Kidney epithelial cell (primary cell): ENCODE results near the gene SYNGR4. TPM values are rescaled to one million over a fixed set of nuclear protein-coding genes. Genes with fewer than 3 reads are reported as not detected.

Experiments
- DNase-seq: peaks from one replicate; pipeline ENCODE4 v3.0.0-alpha.2; 2010; ENCODE audit warnings: low read depth
- H3K27me3 ChIP-seq: 2 replicates; pipeline ENCODE4 v1.6.0; 2011; ENCODE audit warnings: low read length; ENCODE audit not compliant: control insufficient read depth, insufficient read depth
- H3K36me3 ChIP-seq: 2 replicates; pipeline ENCODE4 v1.5.1; 2011; ENCODE audit warnings: low read length; ENCODE audit not compliant: control insufficient read depth, insufficient read depth
- H3K4me3 ChIP-seq: 2 replicates; pipeline ENCODE4 v1.5.1; 2011; ENCODE audit warnings: low read depth, mild to moderate bottlenecking, control low read depth, low read length
- total RNA-seq: library from RNA; depleted of rRNA; stranded (reverse); fragments of >200 nt; gene quantifications from 2 replicates; pipeline ENCODE4 v1.2.3, GENCODE V29; 2015
- TF ChIP-seq, protein P1 (sequence below): IDR thresholded peaks from 2 replicates; pipeline ENCODE4 v1.5.1; 2011; ENCODE audit warnings: mild to moderate bottlenecking, moderate library complexity, low read length, control low read depth, inconsistent platforms; ENCODE audit not compliant: insufficient read depth, poor library complexity, severe bottlenecking

SYNGR4 gene
- total RNA-seq, 1 donor from 2014 or later: 0.25 TPM

DNA sequence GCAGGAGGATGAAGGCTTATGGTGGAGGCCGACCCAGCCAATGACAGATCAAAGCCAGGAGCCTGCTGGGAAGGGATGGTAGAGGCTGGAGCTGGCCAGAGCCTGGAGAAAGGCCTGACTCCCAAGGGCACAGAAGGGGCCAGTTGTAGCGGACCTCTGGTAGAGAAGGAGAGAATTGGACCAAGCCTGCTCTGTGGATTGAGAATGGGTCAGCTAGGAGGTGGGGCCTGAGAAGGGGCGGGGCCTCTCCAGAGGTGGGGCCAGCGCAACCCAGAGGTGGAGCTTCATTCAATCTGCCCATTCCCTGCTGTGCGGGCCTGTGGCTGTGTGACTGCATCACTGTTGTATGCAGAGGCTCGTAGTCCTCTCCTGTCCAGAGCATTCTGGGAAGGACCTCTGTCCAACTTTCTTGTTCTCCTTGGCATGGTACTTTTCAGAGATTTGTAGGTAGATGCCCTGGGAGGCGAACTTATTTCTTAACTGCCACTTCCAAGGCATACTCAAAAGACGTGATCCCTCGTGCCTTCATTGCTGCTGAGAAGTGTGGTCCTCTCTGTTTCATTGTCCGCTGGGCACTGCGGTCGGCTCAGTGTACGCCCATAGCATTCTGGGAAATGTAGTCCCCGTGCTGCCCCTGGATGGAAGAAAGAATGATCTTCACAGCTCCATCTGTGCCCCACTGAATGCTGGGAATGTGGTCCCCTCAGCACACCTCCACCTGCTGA, 36.0 kb downstream of the SYNGR4 start:
- no peaks in the 10 kb centered on the region for H3K36me3 ChIP-seq
- DNase-seq: no peak
- H3K4me3 ChIP-seq: no peak overlapping the region

DNA sequence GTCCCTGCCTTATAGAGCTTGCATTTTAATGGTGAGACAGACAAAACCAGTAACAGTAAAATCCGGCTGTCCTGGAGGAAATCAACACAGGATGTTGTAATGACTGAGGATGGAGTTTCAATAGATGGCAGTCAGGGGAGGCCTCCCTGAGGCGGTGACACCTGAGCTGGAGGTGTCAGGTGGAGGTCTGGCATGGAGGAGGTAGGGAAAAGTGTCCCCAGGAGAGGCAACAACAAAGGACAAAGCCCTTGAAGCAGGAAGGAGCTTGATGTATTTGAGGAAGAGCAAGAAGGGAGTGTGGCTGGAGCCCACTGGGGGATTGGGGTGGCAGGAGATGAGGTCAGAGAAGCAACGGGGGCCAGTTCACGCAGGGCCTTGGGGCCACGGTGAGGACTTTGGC, 37.1 kb downstream of the SYNGR4 start:
- DNase-seq: no peak
- TF ChIP-seq, protein P1, sequence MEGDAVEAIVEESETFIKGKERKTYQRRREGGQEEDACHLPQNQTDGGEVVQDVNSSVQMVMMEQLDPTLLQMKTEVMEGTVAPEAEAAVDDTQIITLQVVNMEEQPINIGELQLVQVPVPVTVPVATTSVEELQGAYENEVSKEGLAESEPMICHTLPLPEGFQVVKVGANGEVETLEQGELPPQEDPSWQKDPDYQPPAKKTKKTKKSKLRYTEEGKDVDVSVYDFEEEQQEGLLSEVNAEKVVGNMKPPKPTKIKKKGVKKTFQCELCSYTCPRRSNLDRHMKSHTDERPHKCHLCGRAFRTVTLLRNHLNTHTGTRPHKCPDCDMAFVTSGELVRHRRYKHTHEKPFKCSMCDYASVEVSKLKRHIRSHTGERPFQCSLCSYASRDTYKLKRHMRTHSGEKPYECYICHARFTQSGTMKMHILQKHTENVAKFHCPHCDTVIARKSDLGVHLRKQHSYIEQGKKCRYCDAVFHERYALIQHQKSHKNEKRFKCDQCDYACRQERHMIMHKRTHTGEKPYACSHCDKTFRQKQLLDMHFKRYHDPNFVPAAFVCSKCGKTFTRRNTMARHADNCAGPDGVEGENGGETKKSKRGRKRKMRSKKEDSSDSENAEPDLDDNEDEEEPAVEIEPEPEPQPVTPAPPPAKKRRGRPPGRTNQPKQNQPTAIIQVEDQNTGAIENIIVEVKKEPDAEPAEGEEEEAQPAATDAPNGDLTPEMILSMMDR: no peak
- no peaks in the 10 kb centered on the region for H3K36me3 ChIP-seq

More for the DNA sequence above, 36.0 kb downstream of the SYNGR4 start:
- H3K27me3 ChIP-seq: peaks cover 24% of the 10 kb centered on the region
- TF ChIP-seq, protein P1: no peak

DNA sequence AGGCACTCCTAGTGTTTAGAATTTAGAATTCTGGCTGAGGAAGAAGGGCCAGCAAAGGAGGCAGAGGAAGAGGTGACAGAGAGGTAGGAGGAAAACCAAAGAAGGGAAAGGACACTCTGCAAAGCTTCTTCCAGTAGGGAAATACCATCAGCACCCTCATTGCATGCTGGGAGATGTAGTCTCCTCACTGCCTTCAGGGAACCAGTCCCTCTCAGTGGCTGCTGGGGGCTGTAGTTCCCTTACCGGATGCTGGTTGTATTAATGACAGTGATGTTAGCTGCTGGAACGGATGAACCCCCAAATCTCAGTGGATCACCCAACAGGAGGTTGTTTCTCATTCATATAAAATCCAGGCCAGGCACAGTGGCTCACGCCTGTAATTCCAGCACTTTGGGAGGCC, 39.4 kb downstream of the SYNGR4 start:
- H3K36me3 ChIP-seq: no peaks in the 10 kb centered on the region
- no peaks in the 10 kb centered on the region for H3K27me3 ChIP-seq
- TF ChIP-seq, protein P1: no peak
- no peak for DNase-seq
- no peak overlapping the region for H3K4me3 ChIP-seq

More for the DNA sequence above, 37.1 kb downstream of the SYNGR4 start:
- H3K27me3 ChIP-seq: peaks cover 13% of the 10 kb centered on the region
- no peak overlapping the region for H3K4me3 ChIP-seq

DNA sequence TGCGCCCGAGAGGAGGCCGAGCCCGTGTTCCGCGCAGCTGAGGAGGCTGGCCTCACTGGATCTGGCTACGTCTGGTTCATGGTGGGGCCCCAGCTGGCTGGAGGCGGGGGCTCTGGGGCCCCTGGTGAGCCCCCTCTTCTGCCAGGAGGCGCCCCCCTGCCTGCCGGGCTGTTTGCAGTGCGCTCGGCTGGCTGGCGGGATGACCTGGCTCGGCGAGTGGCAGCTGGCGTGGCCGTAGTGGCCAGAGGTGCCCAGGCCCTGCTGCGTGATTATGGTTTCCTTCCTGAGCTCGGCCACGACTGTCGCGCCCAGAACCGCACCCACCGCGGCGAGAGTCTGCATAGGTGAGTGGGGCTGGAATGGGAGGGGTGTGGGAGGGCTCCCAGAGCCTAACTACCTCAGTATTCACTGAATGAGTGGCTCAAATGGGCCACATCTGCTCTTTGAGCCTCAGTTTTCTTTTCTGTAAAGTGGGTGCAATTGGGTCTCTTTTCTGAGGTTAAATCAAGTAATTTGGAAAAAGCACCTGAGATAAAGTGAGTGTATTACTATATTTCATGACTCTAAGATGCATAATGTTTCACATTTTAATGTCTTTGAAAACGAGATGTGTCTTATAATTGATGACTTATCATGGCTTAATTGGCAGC, 41.0 kb downstream of the SYNGR4 start:
- H3K27me3 ChIP-seq: no peaks in the 10 kb centered on the region
- H3K36me3 ChIP-seq: no peaks in the 10 kb centered on the region
- no peak for DNase-seq
- TF ChIP-seq, protein P1: no peak
- no peak overlapping the region for H3K4me3 ChIP-seq

DNA sequence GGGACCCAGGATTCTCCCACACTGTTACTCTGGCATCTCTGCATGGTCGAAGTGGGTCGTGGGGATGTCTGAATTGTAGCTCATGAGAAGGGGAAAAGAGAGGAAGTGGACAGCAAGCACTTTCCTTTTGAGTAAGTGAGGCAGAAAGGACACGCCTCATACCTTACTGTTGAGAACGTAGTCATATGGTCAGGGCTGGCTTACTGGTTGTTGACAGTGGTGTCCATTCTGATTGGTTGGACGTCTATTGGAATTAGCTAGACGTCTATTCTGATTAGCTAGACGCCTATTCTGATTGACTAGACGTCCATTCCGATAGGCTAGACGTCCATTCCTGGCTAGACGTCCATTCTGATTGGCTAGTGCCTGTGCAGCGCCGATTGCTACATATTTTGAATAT, 41.7 kb downstream of the SYNGR4 start:
- no peaks in the 10 kb centered on the region for H3K27me3 ChIP-seq
- no peak overlapping the region for H3K4me3 ChIP-seq
- DNase-seq: no peak
- H3K36me3 ChIP-seq: no peaks in the 10 kb centered on the region
- TF ChIP-seq, protein P1: no peak
